NCI-H748 treated with DMSO at 0.1 percent for 48 hours (cell line): Measurements from ENCODE around the gene ZNF618.
"Not testable (repeated sequence)": the region's sequence is repeated elsewhere in the genome, so short reads cannot be mapped to it uniquely, and the experiment has no call there.

ENCODE experiments used
- DNase-seq: peaks from one replicate; lab custom pipeline; 2025; lab: John Stamatoyannopoulos, UW

ZNF618 gene

GRCh38 chr9:113989017-113989713 lies 113.1 kb downstream of the ZNF618 start:
- no peak for DNase-seq

GRCh38 chr9:113989714-113990569 lies 113.8 kb downstream of the ZNF618 start:
- DNase-seq = no peak

DNA sequence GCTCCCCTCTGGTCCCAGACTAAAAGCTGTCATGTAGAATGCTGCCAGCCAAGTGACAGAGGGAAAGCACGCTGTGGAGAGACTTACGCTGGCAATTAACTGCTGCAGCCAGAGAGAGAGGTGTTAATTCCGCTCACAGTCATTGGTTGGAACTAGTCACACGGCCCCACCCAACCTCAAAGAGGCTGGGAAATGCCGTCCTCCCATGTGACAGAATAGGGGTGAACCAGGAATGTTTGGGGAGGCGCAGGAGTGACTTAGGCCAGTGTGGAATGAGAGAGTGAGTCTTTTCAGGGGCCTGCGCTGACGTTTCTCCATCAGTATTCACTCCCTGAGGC lies 114.4 kb downstream of the ZNF618 start:
- no peak for DNase-seq

GRCh38 chr9:113990975-113991471 lies 114.9 kb downstream of the ZNF618 start:
- DNase-seq = no peak

DNA sequence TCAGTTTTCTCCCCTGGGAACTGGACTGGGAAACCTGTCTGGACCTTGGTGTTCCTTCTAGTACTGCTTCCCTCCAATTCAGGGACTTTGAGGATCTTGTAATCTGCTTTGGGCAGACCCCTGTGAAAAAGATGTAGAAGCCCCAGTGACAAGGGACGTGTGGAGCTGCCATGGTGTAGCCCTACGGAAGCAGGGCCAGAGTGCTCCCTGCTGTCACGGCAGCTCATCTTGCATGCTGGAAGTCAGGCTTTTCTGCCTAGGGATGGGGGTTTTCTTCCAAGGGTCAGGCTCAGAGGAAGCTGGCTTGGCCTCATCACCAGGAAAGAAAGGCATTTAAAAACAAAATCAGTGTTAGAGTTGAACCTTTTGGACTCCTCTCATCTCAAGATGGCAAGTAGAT lies 115.6 kb downstream of the ZNF618 start:
- DNase-seq = no peak

GRCh38 chr9:113992276-113992951 lies 116.3 kb downstream of the ZNF618 start:
- no peak for DNase-seq

DNA sequence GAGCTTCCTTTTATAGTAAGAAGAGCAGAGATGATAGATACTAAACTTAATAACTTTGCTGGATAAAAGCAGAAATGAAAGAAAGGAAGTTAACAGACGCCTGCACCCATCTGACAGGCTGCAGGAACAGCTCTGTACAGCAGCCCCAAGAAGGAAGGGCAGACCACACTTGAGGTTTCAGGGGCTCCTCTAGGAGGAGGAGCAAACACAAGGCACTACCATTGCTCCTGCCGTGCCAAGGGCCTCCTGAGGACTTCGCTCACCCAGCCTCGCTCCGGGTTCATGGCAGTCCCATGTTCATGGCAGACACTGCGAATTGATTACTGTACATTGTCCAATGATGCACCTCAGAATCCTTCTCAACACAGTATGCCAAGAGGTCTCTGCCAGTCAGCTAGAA lies 116.9 kb downstream of the ZNF618 start:
- DNase-seq = no peak

DNA sequence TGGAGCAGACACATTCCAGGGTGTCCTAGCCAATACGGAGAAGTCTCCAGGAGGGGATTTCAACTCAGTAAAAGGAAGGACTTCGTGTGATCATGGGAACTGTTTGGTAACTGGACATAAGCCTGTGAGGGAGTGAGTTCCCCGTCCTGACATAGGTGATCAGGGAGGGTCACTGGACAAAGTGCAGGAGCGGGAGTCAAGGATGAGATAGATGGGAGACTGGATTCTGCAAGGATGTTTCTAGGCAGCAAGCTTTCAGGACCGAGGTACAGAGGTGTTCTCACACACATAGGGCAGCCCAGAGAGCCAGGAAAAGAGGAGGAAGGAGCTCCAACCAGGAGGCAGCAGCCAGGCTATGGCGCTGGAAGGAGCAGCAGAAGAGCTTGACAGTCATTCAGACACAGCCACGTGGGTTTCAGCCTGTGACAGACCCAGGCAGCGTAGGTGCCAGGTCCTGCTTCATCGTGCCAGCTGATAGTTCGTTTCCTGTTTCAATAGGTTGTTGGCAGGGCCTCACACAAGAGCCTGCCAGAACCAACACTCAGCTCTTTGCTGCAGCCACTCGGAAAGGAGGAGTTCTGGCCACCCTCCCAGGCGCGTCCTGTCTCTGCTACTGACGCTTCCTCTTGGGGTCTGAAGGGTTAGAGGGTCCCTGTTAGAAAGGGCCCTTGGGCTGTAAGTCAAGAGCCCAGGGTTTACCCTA lies 117.9 kb downstream of the ZNF618 start:
- no peak for DNase-seq

DNA sequence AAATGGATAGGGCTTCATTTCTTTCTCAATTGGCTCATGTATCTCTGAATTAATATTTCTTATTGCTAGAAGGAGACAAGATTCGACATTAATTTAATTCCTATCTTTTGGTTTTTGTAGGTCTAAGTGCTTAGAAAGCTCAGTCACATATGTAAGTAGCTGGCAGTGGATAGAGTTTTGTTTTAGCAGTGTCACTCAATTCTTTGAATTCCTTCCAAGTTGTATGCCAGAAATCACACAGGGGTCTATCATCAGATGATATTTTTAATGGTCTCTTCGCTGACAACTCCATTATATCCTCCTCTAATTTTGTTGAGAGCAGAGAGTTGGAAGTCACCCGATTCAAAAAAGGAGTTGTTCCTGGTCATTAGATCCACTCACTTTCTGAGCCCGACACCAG lies 119.3 kb downstream of the ZNF618 start:
- DNase-seq = no peak

GRCh38 chr9:113995963-113996362 lies 119.9 kb downstream of the ZNF618 start:
- DNase-seq = no peak

DNA sequence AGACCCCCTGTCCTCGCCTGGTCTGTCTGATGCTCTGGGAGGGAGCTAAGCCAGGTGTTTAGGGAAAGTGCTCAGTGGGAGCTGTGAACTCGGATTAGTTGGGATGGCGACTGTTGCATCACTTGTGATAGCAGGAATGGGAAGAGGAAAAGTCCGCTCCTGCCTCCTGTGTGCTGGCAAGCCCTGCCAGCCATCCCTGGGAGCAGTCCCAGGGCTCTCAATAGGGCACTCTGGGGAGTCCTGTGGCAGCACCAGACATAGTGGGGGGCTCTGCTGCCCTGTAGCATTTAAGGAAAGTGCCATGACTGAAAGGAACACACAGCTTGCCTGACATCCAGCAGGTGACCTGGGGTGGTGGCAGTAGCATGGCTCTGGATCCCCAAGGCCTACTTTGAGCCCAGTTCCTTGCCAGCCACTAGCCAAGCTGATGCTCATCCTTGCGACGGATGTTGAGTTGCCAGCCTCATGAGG lies 120.5 kb downstream of the ZNF618 start:
- no peak for DNase-seq

GRCh38 chr9:113997064-113997463 lies 121.0 kb downstream of the ZNF618 start:
- not testable (repeated sequence) for DNase-seq

GRCh38 chr9:113997610-113998009 lies 121.5 kb downstream of the ZNF618 start:
- no peak for DNase-seq

- DNase-seq = no peak
Measured at GRCh38 chr9:113998114-113998513, 122.0 kb downstream of the ZNF618 start.

- no peak for DNase-seq
Measured at GRCh38 chr9:113998525-113999255, 122.6 kb downstream of the ZNF618 start.

- DNase-seq = no peak
Measured at GRCh38 chr9:113999256-114000062, 123.3 kb downstream of the ZNF618 start.

DNA sequence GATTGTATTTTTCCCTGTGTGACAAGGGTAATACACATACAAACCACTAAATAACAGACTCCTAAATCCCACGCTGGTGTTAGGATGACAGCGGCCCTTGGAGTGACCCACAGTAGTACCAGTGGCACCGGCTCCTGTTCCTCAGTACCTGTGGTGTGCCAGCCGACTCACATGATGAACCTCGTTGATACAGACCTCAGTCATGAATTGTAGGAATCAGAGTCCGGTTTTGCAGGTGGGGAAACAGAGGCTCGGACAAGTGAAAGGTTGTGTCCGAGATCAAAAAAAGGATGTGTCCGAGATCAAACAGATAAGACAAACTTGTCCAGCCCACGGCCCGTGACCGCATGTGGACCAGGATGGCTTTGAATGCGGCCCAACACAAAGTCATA lies 124.0 kb downstream of the ZNF618 start:
- no peak for DNase-seq

GRCh38 chr9:114000671-114001409 lies 124.7 kb downstream of the ZNF618 start:
- DNase-seq = no peak

GRCh38 chr9:114001410-114001685 lies 125.2 kb downstream of the ZNF618 start:
- no peak for DNase-seq

DNA sequence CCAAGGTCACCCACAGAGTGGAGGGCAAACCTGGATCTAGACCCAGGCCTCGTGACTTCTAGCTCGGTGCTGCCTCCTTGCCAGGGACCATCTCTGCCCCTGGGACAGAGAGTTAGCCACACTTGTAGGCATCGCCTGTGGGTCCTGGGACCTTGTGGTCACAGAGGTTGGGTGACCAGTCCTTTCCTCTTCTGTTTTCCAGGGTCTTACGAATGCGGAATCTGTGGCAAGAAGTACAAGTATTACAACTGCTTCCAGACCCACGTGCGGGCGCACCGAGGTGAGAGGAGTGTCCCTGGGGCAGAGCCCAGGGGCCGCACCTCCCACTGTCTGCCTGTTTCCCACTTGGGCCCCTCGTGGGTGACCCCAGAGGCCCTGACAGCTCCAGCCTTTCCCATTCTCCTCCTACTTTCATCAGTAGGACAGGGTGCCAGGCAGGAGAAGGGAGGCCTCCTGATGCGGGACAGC lies 125.7 kb downstream of the ZNF618 start:
- DNase-seq = no peak
